Epithelial cell of esophagus (primary cell): Measurements from ENCODE around the gene UFD1.

Experiments used
- DNase-seq: peaks from one replicate; pipeline ENCODE4 v3.0.0; 2010; ENCODE audit warnings: low read depth
- H3K4me3 ChIP-seq: 2 replicates; pipeline ENCODE4 v1.5.1; 2011; ENCODE audit warnings: mild to moderate bottlenecking, low read length, control low read depth
- CTCF ChIP-seq: IDR thresholded peaks from 2 replicates; pipeline ENCODE4 v1.5.1; 2011; ENCODE audit warnings: low read depth, mild to moderate bottlenecking, low read length, control low read depth, inconsistent platforms; ENCODE audit not compliant: insufficient read depth; ENCODE audit errors: missing control alignments

UFD1 gene

GRCh38 chr22:19430890-19431541, 48.0 kb downstream of the UFD1 start:
- peak overlapping the region; percentile 94 for H3K4me3 ChIP-seq
- DNase-seq, result peak; percentile 22
- peak; percentile 20 for TF ChIP-seq CTCF

- DNase-seq, result peak; percentile 50
- TF ChIP-seq CTCF, result no peak
- peak overlapping the region; percentile 94 for H3K4me3 ChIP-seq
Observed at GRCh38 chr22:19429950-19430889, 48.8 kb downstream of the UFD1 start.

- DNase-seq, result no peak
- TF ChIP-seq CTCF, result no peak
- H3K4me3 ChIP-seq, result no peak overlapping the region
Observed at GRCh38 chr22:19424186-19424500, 54.9 kb downstream of the UFD1 start.

- no peak for DNase-seq
- TF ChIP-seq CTCF, result no peak
- no peak overlapping the region for H3K4me3 ChIP-seq
Observed at GRCh38 chr22:19422440-19423301, 56.3 kb downstream of the UFD1 start.

- DNase-seq, result no peak
- H3K4me3 ChIP-seq, result no peak overlapping the region
- no peak for TF ChIP-seq CTCF
Observed at GRCh38 chr22:19420321-19420720, 58.7 kb downstream of the UFD1 start.

- no peak overlapping the region for H3K4me3 ChIP-seq
- no peak for DNase-seq
- no peak for TF ChIP-seq CTCF
Observed at GRCh38 chr22:19419464-19420178, 59.4 kb downstream of the UFD1 start.
